ENCODE measurements around the gene BAZ1A. TPM values are rescaled to one million over a fixed set of nuclear protein-coding genes. Genes with fewer than 3 reads are reported as not detected.
A peak's percentile ranks its signal among the peaks of the same experiment; 100 is the strongest.

The BAZ1A gene
- total and polyA plus RNA-seq, 9 of the 15 experiments (the other 6 are each of a cell fraction or from before 2014, with no cell fraction given): 22.0 to 71.2 (median 39.1) TPM

DNA sequence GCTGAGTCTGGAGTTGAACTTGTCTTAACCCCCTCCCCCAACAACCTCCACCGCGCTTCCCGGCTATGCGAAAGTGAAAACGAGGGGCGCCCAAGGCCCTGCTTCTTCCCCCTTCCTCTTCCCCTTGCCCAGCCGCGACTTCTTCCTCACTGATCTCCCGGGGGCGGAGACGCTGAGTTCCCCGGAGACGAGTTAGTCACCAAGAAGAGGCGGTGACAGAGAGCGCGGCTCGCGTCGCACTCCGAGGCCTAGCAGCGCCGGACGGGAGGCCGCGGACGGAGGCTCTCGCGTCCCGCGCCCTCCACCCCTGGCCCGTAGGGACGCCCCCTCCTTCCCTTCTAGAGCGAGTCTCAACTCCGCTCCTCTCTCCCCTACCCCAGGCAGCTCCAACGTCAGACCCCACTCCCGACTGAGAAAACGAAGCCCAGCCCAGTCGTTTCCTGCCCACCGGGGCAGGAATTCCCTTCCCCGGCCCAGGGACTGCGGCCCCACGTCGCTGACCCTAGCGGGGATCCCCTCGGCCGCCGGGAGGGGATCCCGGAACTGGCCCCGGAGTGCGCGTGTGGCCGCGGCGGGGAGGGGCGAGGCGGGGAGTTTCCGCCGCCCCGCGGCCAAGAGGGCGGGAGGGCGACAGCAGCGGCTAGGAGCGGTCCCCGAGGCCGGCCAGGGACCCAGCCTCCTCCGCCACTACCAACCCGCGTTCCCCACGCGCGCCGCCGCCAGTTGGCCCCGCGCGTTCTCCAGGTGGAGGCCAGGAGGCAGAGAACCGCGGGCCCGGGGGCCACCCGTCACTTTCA lies 1.4 kb downstream of the BAZ1A start (continued):
- TF ChIP-seq, protein P1, sequence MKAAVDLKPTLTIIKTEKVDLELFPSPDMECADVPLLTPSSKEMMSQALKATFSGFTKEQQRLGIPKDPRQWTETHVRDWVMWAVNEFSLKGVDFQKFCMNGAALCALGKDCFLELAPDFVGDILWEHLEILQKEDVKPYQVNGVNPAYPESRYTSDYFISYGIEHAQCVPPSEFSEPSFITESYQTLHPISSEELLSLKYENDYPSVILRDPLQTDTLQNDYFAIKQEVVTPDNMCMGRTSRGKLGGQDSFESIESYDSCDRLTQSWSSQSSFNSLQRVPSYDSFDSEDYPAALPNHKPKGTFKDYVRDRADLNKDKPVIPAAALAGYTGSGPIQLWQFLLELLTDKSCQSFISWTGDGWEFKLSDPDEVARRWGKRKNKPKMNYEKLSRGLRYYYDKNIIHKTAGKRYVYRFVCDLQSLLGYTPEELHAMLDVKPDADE (conservative IDR thresholded peaks at IDR 0.05; ENCODE audit: control insufficient read depth, low read depth, low read length): peak; percentile 70
- TF ChIP-seq, protein P2, sequence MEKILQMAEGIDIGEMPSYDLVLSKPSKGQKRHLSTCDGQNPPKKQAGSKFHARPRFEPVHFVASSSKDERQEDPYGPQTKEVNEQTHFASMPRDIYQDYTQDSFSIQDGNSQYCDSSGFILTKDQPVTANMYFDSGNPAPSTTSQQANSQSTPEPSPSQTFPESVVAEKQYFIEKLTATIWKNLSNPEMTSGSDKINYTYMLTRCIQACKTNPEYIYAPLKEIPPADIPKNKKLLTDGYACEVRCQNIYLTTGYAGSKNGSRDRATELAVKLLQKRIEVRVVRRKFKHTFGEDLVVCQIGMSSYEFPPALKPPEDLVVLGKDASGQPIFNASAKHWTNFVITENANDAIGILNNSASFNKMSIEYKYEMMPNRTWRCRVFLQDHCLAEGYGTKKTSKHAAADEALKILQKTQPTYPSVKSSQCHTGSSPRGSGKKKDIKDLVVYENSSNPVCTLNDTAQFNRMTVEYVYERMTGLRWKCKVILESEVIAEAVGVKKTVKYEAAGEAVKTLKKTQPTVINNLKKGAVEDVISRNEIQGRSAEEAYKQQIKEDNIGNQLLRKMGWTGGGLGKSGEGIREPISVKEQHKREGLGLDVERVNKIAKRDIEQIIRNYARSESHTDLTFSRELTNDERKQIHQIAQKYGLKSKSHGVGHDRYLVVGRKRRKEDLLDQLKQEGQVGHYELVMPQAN (IDR thresholded peaks at IDR 0.05; ENCODE audit: borderline replicate concordance): peak; percentile 56; the same call in 1 of the 2 replicates
- 0 out of 4 replicates have a peak, but pooled peaks of 1 of the 2 experiments have one; percentile 17 for TF ChIP-seq FOXA3 (CRISPR knock-in tag; conservative IDR thresholded peaks at IDR 0.05 in 1 of 2, IDR thresholded peaks at IDR 0.05 in 1 of 2)
- TF ChIP-seq ZNF778 (CRISPR knock-in tag; IDR thresholded peaks at IDR 0.05): no peak
- peak; percentile 69 for TF ChIP-seq TAF1 (IDR thresholded peaks at IDR 0.05; ENCODE audit: control insufficient read depth, extremely low read depth, insufficient read depth, low read length, severe bottlenecking)
- 0 out of 2 replicates have a peak, but pooled peaks have one; percentile 33 for TF ChIP-seq BRD4 (IDR thresholded peaks at IDR 0.05)
- TF ChIP-seq TEAD1 (CRISPR knock-in tag; IDR thresholded peaks at IDR 0.05): 0 out of 4 replicates have a peak, but pooled peaks of 1 of the 2 experiments have one; percentile 45
- TF ChIP-seq L3MBTL2 (IDR thresholded peaks at IDR 0.05): peak; percentile 92
- TF ChIP-seq SP1 (CRISPR knock-in tag; IDR thresholded peaks at IDR 0.05): peak; percentile 68
- TF ChIP-seq HNRNPLL (IDR thresholded peaks at IDR 0.05; ENCODE audit: low read depth, low read length, poor library complexity, severe bottlenecking): peak; percentile 23
- TF ChIP-seq EGR1 (conservative IDR thresholded peaks at IDR 0.05): peak; percentile 66
- TF ChIP-seq, protein P3, sequence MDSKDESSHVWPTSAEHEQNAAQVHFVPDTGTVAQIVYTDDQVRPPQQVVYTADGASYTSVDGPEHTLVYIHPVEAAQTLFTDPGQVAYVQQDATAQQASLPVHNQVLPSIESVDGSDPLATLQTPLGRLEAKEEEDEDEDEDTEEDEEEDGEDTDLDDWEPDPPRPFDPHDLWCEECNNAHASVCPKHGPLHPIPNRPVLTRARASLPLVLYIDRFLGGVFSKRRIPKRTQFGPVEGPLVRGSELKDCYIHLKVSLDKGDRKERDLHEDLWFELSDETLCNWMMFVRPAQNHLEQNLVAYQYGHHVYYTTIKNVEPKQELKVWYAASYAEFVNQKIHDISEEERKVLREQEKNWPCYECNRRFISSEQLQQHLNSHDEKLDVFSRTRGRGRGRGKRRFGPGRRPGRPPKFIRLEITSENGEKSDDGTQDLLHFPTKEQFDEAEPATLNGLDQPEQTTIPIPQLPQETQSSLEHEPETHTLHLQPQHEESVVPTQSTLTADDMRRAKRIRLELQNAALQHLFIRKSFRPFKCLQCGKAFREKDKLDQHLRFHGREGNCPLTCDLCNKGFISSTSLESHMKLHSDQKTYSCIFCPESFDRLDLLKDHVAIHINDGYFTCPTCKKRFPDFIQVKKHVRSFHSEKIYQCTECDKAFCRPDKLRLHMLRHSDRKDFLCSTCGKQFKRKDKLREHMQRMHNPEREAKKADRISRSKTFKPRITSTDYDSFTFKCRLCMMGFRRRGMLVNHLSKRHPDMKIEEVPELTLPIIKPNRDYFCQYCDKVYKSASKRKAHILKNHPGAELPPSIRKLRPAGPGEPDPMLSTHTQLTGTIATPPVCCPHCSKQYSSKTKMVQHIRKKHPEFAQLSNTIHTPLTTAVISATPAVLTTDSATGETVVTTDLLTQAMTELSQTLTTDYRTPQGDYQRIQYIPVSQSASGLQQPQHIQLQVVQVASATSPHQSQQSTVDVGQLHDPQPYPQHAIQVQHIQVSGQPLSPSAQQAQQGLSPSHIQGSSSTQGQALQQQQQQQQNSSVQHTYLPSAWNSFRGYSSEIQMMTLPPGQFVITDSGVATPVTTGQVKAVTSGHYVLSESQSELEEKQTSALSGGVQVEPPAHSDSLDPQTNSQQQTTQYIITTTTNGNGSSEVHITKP (IDR thresholded peaks at IDR 0.05; ENCODE audit: partially characterized antibody): peak; percentile 91
- TF ChIP-seq, protein P4, sequence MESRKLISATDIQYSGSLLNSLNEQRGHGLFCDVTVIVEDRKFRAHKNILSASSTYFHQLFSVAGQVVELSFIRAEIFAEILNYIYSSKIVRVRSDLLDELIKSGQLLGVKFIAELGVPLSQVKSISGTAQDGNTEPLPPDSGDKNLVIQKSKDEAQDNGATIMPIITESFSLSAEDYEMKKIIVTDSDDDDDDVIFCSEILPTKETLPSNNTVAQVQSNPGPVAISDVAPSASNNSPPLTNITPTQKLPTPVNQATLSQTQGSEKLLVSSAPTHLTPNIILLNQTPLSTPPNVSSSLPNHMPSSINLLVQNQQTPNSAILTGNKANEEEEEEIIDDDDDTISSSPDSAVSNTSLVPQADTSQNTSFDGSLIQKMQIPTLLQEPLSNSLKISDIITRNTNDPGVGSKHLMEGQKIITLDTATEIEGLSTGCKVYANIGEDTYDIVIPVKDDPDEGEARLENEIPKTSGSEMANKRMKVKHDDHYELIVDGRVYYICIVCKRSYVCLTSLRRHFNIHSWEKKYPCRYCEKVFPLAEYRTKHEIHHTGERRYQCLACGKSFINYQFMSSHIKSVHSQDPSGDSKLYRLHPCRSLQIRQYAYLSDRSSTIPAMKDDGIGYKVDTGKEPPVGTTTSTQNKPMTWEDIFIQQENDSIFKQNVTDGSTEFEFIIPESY (CRISPR knock-in tag; IDR thresholded peaks at IDR 0.05): peak; percentile 69; the same call in 1 of the 2 replicates
- TF ChIP-seq STAT5A (IDR thresholded peaks at IDR 0.05; ENCODE audit: borderline replicate concordance, low read length): no peak
- TF ChIP-seq ZBTB7A (IDR thresholded peaks at IDR 0.05; ENCODE audit: borderline replicate concordance, control insufficient read depth, low read depth, low read length): peak; percentile 67; the same call in 1 of the 2 replicates
- TF ChIP-seq CTBP1 (IDR thresholded peaks at IDR 0.05; ENCODE audit: borderline replicate concordance): peak; percentile 28; the same call in 1 of the 2 replicates
